Endodermal cell (in vitro differentiated cells): Measurements from ENCODE around the gene SLC2A8. TPM values are rescaled to one million over a fixed set of nuclear protein-coding genes. Genes with fewer than 3 reads are reported as not detected.

Source experiments
- DNase-seq: peaks from one replicate; pipeline ENCODE4 v3.0.0-alpha.2; 2017
- H3K27ac ChIP-seq: 2 replicates; pipeline ENCODE4 v1.5.1; 2013; ENCODE audit warnings: mild to moderate bottlenecking, low read depth, low read length, moderate library complexity
- H3K27me3 ChIP-seq: 2 replicates; pipeline ENCODE4 v1.6.1; 2013; ENCODE audit warnings: mild to moderate bottlenecking, low read length, moderate library complexity; ENCODE audit not compliant: insufficient read depth, control insufficient read depth, poor library complexity, severe bottlenecking
- H3K36me3 ChIP-seq: 2 replicates; pipeline ENCODE4 v1.7.0; 2013; ENCODE audit warnings: mild to moderate bottlenecking, low read length, moderate library complexity; ENCODE audit not compliant: control insufficient read depth, insufficient read depth
- H3K4me1 ChIP-seq: one replicate; pipeline ENCODE4 v1.7.0; 2013; ENCODE audit warnings: low read length; ENCODE audit not compliant: control insufficient read depth, insufficient read depth
- H3K4me3 ChIP-seq: 2 replicates; pipeline ENCODE4 v1.5.1; 2013; ENCODE audit warnings: mild to moderate bottlenecking, low read length, moderate library complexity
- H3K9ac ChIP-seq: 2 replicates; pipeline ENCODE4 v1.6.1; 2013; ENCODE audit warnings: mild to moderate bottlenecking, low read length, moderate library complexity; ENCODE audit not compliant: poor library complexity, severe bottlenecking; ENCODE audit errors: extremely low read depth
- H3K9me3 ChIP-seq: 2 replicates; pipeline ENCODE4 v1.6.1; 2013; ENCODE audit warnings: mild to moderate bottlenecking, low read length, moderate library complexity; ENCODE audit not compliant: control insufficient read depth
- H3K27ac Mint-ChIP-seq: 2 replicates; pipeline ENCODE4 v1.8.0; 2020; ENCODE audit warnings: mixed read lengths
- H3K27me3 Mint-ChIP-seq: 2 replicates; pipeline ENCODE4 v1.8.0; 2021; ENCODE audit warnings: mild to moderate bottlenecking, mixed read lengths; ENCODE audit not compliant: insufficient read depth
- H3K36me3 Mint-ChIP-seq: 2 replicates; pipeline ENCODE4 v1.8.0; 2020; ENCODE audit warnings: low read depth, mixed read lengths
- H3K4me1 Mint-ChIP-seq: 2 replicates; pipeline ENCODE4 v1.8.0; 2020; ENCODE audit warnings: mixed read lengths
- H3K4me3 Mint-ChIP-seq: 2 replicates; pipeline ENCODE4 v1.8.0; 2020; ENCODE audit warnings: mild to moderate bottlenecking, moderate library complexity, mixed read lengths
- H3K9me3 Mint-ChIP-seq: 2 replicates; pipeline ENCODE4 v1.8.0; 2020; ENCODE audit warnings: mild to moderate bottlenecking, mixed read lengths
- WGBS, 2 experiments: methylation state at CpG; one replicate each; pipeline versions ENCODE4 v1.1.5 to v1.1.7; 2013; ENCODE audit warnings: missing lambda C conversion rate in 2 of 2, mixed read lengths in 1 of 2; ENCODE audit not compliant: insufficient coverage in 1 of 2, insufficient read length in 1 of 2; 5-methylcytosine and 5-hydroxymethylcytosine counted together
- total RNA-seq, 2 donors: library from RNA; stranded (reverse); fragmentation: NEBNext Ultra II Directional in 1 of 2; extraction: Animal tissue kit (Norgen Biotek cat#: 25700) in 1 of 2; gene quantifications; 2 replicates in 1 of 2; 3 replicates in 1 of 2; pipeline ENCODE4 v1.2.1, GENCODE V29; 2021
- TF ChIP-seq, protein P1 (sequence below): fragments of 200-600 bp; sonication (generic); conservative IDR thresholded peaks from 2 replicates; pipeline ENCODE4 v1.5.0; 2021; ENCODE audit warnings: antibody characterized with exemption, mild to moderate bottlenecking

SLC2A8 gene
- total RNA-seq, 2 donors from 2014 or later: 33.6 to 40.3 TPM

DNA sequence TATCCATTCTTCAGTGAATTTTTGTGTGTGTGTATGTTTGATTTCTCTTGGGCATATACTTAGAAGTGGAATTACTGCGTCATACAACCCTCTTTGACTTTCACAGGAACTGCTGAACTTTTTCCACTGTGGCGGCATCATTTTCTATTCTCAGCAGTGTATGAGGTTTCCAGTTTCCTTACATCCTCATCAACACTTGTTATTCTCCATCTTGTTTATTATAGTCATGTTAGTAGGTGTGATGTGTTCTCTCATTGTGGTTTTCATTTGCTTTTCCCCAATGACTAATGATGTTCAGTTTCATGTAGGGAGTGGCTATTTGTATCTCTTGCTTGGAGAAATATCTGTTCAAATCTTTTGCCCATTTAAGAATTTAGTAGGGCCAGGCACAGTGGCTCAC is 29.8 kb downstream of the SLC2A8 start:
- 100% methylated on average over 2 of the region's 2 CpGs for WGBS, 2 experiments
- TF ChIP-seq, protein P1, sequence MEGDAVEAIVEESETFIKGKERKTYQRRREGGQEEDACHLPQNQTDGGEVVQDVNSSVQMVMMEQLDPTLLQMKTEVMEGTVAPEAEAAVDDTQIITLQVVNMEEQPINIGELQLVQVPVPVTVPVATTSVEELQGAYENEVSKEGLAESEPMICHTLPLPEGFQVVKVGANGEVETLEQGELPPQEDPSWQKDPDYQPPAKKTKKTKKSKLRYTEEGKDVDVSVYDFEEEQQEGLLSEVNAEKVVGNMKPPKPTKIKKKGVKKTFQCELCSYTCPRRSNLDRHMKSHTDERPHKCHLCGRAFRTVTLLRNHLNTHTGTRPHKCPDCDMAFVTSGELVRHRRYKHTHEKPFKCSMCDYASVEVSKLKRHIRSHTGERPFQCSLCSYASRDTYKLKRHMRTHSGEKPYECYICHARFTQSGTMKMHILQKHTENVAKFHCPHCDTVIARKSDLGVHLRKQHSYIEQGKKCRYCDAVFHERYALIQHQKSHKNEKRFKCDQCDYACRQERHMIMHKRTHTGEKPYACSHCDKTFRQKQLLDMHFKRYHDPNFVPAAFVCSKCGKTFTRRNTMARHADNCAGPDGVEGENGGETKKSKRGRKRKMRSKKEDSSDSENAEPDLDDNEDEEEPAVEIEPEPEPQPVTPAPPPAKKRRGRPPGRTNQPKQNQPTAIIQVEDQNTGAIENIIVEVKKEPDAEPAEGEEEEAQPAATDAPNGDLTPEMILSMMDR: no peak
- peak overlapping the region; percentile 98 for H3K4me3 Mint-ChIP-seq
- Histone ChIP-seq H3K27me3 (no peaks in the 10 kb centered on the region), H3K36me3 (peaks cover 30% of the 10 kb centered on the region), H3K4me3 (no peak overlapping the region), H3K27ac (no peak overlapping the region), H3K9ac (no peak overlapping the region), H3K9me3 (no peaks in the 10 kb centered on the region), H3K4me1 (peaks cover 6% of the 10 kb centered on the region)
- no peak for DNase-seq
- H3K4me1 Mint-ChIP-seq: peaks cover 17% of the 10 kb centered on the region
- peaks cover 47% of the 10 kb centered on the region for H3K36me3 Mint-ChIP-seq
- H3K27ac Mint-ChIP-seq: no peak overlapping the region
- no peaks in the 10 kb centered on the region for H3K9me3 Mint-ChIP-seq
- no peaks in the 10 kb centered on the region for H3K27me3 Mint-ChIP-seq

DNA sequence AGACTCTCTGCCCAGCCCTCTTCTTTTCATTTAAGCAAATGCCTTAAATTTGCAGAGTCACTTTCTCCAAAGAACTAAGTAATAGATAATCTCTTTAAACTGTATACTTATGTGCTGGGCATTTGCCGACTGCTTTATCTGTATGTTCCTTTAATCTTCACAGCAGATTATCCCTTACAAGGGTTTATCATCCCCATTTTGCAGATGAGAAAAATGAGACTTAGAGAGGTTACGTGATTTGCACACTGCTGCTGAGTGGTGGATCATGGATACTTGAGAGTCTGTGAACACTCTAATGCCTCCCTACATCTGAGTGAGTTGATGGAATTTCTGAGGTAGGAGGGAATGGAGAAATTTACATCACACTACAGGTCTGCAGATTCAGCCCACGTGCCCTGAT is 31.4 kb downstream of the SLC2A8 start:
- no peak for DNase-seq
- TF ChIP-seq, protein P1: no peak
- H3K27ac ChIP-seq: no peak overlapping the region

GRCh38 chr9:127430415-127430814 is 33.4 kb downstream of the SLC2A8 start:
- peaks cover under 1% of the 10 kb centered on the region for H3K4me1 Mint-ChIP-seq
- no peak overlapping the region for H3K4me3 ChIP-seq
- WGBS, 2 experiments: 95 to 97% methylated on average over 8 of the region's 8 CpGs
- no peak overlapping the region for H3K4me3 Mint-ChIP-seq
- TF ChIP-seq, protein P1: no peak
- no peaks in the 10 kb centered on the region for H3K9me3 Mint-ChIP-seq
- no peaks in the 10 kb centered on the region for H3K4me1 ChIP-seq
- no peaks in the 10 kb centered on the region for H3K27me3 ChIP-seq
- H3K9ac ChIP-seq: no peak overlapping the region
- H3K36me3 Mint-ChIP-seq: peaks cover 70% of the 10 kb centered on the region
- peaks cover 57% of the 10 kb centered on the region for H3K36me3 ChIP-seq
- H3K9me3 ChIP-seq: no peaks in the 10 kb centered on the region
- no peaks in the 10 kb centered on the region for H3K27me3 Mint-ChIP-seq
- no peak for DNase-seq
- no peak overlapping the region for H3K27ac Mint-ChIP-seq
- no peak overlapping the region for H3K27ac ChIP-seq

More for the DNA sequence above, 31.4 kb downstream of the SLC2A8 start:
- Histone ChIP-seq H3K4me3 (no peak overlapping the region), H3K36me3 (peaks cover 37% of the 10 kb centered on the region), H3K9ac (no peak overlapping the region), H3K4me1 (no peaks in the 10 kb centered on the region), H3K27me3 (no peaks in the 10 kb centered on the region), H3K9me3 (no peaks in the 10 kb centered on the region)
- H3K4me1 Mint-ChIP-seq: peaks cover 6% of the 10 kb centered on the region
- no peaks in the 10 kb centered on the region for H3K27me3 Mint-ChIP-seq
- no peaks in the 10 kb centered on the region for H3K9me3 Mint-ChIP-seq
- peaks cover 51% of the 10 kb centered on the region for H3K36me3 Mint-ChIP-seq
- no peak overlapping the region for H3K27ac Mint-ChIP-seq
- no peak overlapping the region for H3K4me3 Mint-ChIP-seq
- WGBS, 2 experiments: 86 to 93% methylated on average over 1 to 3 of the region's 3 CpGs
